HEK293T (cell line): ENCODE measurements around the gene CFAP119.

ENCODE experiments used
- ELF4 ChIP-seq: fragments of 450-650 bp; IDR thresholded peaks from 2 replicates; pipeline ENCODE4 v1.6.1; 2017; ENCODE audit warnings: antibody characterized with exemption
- FOXM1 ChIP-seq: fragments of 450-650 bp; IDR thresholded peaks from 2 replicates; pipeline ENCODE4 v1.6.1; 2017; ENCODE audit warnings: mild to moderate bottlenecking, borderline replicate concordance
- HDGF ChIP-seq: fragments of 450-650 bp; IDR thresholded peaks from 2 replicates; pipeline ENCODE4 v1.6.1; 2017; ENCODE audit warnings: antibody characterized with exemption, borderline replicate concordance
- L3MBTL2 ChIP-seq: fragments of 450-650 bp; conservative IDR thresholded peaks from 2 replicates; pipeline ENCODE4 v1.6.1; 2016; ENCODE audit warnings: mild to moderate bottlenecking

DNA sequence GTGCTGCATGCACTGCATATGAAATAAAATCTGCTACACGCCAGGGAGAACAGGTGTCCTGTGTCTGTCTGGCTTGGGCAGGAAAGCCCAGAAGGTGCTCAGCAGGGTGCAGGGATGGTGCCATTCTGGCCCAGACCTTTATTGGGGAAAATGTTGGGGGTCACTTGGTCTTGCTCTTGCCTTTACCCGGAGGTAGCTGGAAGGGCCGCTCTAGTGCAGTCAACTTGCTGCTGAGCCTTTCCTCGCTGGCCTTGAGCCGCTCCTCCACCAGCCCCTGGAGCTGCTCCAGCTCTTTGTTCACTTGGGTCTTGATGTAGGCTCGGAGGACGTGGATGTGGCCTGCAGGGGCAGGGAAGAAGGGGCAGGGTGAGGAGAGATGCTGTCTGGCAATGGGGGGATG is 4.5 kb downstream of the CFAP119 start:
- TF ChIP-seq L3MBTL2 (no peak), HDGF (no peak), ELF4 (no peak), FOXM1 (no peak)
